NCI-H748 (cell line): Measurements from ENCODE around the gene NIPAL1.

ENCODE experiments used
- DNase-seq: peaks from one replicate; lab custom pipeline; 2025; ENCODE audit not compliant: unreplicated experiment; lab: John Stamatoyannopoulos, UW

Gene NIPAL1

DNA sequence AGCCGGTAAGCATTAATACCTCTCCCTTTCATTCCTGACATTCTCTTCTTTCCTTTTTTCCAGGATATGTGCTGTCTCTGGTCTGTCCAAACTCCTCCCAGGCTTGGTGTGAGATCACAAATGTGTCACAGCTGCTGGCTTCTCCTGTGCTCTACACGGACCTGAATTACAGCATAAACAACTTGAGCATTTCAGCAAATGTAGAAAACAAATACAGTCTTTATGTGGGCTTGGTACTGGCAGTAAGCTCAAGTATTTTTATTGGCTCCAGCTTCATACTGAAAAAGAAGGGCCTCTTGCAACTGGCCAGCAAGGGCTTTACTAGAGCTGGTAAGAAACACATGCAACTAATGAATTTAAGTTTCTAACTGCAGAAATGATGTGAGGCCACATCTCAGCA lies 8.4 kb downstream of the NIPAL1 start:
- DNase-seq = no peak

DNA sequence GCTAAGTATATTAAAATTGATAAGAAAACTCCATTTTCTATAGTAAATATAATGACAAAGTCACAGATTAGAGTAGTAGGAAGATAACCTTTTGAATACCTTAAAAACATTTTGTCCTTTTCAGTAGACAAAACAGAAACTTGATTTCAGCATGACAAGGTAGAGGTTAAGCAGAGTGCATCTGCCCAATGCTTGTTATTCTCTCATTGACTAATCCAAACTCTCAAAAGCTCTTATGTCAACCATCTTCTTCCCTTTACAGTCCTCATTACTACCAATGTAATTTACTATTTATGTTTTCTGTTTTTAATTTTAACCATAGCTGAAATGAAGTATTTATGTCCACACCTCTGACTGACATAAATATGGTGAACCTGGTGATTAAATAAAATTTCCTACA lies 11.1 kb downstream of the NIPAL1 start:
- DNase-seq = no peak

DNA sequence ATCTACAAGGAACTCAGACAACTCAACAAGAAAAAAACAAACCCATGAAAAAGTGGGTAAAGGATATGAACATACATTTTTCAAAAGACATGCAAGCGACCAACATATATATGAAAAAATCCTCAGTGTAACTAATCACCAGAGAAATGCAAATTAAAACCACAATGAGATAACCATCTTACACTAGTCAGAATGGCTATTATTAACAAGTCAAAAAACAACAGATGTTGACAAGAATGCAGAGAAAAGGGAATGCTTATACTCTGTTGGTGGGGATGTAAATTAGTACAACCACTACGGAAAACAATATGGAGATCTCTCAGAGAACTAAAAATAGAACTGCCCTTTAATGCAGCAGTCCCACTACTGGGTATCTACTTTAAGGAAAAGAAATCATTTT lies 12.1 kb downstream of the NIPAL1 start:
- no peak for DNase-seq

DNA sequence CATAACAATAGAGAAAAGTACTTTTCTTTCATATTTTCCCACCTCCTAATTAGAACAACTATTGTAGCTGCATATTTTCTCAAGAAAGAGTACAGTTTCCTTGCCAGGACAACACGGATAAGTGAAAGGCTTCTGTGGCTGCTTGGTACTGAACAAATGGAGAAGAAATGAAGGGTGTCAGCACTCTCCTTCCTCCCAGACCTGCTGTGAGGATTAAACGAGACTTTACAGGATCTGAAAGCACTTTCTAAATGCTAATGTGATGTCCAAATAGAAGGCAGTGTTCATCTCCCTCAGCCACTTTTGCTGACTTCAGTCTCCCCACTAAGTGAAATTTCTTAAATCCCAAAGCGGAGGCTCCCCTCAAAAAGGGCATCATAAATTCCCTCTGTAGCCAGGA lies 13.9 kb downstream of the NIPAL1 start:
- DNase-seq = no peak

DNA sequence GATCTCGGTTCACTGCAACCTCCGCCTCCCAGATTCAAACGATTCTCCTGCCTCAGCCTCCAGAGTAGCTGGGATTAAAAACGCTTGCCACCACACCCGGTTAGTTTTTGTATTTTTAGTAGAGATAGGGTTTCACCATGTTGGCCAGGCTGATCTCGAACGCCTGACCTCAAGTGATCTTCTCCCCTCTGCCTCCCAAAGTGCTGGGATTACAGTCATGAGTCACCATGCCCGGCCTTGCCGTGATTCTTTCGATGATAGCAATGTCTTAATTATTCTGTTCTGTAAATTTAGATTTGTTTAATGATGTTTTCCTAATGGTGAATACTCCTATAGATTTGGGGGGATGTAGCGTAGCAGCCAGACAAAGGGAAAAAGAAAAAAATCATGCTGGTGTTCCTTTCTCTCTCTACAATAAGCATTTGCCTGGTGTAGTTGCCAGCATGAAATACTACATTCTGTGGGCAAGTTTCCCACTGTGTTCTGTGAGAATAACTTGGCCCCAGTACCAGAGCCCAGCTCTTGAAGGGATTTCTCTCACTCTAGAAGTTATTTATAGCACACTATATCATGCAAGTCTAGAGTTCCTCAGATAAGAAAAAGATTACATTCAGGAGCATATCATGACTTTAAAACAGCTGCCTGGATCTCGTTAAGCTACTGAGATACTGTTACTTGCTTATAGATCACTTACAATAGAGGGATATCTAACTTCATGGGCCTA lies 15.4 kb downstream of the NIPAL1 start:
- DNase-seq = no peak

DNA sequence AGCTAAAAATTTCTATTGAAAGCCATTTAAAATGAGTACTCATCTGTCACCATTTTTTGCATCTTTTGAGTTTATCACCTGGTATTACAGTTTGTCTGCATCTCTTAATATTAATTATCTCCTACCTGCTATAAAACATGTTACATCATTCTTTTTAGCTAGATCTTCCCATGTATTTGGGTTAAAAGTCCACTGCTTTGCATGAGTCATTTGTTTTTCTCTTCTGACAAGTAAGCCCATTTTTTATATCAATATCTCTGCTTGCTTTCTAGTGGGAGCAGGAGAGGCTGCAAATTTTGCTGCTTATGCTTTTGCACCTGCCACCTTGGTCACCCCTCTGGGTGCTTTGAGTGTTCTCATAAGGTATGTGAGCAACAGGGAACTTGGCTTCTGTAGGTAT lies 16.1 kb downstream of the NIPAL1 start:
- no peak for DNase-seq

DNA sequence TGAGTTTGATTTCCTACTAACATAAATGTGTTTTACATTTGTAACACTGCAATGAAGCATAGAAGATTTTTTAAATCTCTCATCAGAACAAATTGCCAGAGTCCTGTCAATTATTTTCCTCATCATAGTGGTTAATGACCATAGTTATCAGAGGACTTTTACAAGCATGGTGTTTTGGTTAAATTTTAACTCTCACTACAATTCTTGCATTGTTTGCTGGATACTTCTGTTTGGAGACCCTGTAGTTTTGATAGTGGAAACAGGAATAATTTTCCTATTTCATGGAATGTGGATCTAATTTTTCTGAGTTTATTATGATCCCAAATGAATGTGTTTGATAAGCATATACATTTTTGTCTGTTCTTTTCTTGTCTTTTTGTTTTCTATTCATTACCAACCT lies 16.8 kb downstream of the NIPAL1 start:
- DNase-seq = no peak

DNA sequence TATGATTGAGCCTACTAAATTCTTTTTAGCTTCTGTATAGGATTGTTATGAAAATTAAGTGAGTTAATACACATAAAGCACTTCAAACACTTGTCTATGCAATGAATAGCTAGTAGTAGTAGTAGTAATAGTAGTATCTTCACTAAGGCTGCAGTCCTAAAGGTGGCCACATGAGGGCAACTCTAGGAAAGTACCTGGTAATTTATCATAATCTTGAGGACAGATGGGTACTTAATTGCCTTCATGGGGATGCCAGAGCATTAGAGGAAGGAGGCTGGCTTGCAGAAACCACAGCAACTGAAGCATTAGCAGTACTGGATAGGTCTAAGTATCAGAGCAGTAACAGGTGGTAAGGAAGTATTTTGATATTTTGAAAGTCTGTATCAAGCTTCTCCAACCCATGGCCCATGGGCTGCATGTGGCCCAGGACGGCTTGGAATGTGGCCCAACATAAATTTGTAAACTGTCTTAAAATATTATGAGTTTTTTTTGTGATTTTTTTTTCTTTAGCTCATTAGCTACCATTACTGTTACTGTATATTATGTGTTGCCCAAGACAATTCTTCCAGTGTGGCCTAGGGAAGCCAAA lies 17.3 kb downstream of the NIPAL1 start:
- peak; percentile 47 for DNase-seq

DNA sequence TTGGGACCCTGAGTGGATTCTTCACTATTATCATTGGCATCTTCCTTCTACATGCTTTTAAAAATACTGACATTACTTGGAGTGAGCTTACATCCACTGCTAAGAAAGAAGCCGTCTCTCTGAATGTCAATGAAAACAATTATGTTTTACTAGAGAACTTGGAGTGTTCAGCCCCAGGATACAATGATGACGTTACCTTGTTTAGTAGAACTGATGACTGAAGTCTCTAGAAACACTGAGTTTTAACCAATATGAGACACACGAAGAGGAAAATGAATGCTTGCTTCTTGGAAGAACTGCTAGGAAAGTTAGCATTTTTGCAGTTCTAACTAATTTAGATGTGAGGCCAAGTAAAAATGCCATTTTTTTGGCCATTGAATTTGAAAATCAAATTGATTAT lies 19.4 kb downstream of the NIPAL1 start:
- DNase-seq = no peak

DNA sequence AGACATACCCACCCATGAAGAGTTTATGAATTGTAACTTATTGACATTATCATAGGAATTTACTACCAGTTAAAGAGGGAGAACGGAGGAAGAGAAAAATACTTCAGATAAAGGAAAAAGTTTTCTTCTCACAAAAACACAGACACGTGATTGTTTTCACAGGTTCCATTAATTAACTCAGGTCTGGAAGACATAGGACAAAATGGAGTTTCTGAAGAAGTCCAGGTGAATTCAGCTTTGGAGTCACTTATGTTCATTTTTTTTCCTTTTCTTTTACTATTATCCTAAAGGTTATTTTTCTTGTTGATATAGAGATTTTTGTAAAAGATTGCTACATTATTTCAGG lies 20.5 kb downstream of the NIPAL1 start:
- DNase-seq = no peak

DNA sequence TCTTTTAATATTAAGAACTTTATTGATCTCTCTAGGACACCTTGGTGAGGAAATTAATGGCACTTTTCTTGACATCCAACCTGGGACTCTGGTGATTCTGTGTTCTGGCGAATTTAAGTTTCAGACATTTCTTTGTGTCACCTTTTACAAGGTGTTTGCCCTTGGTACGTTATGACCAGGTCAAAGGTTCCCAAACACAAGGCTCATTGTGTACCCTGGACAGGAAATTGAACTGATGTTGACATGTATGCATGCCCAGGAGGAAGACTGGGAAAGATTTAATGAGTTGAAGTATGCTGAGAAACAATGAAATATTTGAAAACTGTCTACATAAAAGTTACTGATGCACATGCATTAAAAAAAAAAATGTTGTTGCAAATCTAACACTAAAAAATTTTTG lies 22.1 kb downstream of the NIPAL1 start:
- no peak for DNase-seq

DNA sequence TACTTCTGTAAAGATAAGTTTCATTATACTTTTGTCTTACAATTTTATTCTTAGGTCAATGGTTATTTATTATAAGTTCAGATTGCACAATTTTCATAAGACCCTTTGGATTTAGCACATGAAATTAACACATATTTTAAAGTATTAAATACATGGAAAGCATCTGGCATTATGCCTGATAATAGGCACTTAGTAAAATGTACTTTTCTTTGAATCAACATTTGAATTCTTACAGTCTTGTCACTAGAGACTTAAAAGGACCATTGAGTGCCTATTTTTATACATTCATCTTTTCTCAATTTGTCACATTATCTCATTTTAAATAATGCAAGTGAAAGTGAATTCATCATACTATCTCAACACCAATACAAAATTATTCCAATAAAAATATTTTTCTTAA lies 23.0 kb downstream of the NIPAL1 start:
- no peak for DNase-seq

DNA sequence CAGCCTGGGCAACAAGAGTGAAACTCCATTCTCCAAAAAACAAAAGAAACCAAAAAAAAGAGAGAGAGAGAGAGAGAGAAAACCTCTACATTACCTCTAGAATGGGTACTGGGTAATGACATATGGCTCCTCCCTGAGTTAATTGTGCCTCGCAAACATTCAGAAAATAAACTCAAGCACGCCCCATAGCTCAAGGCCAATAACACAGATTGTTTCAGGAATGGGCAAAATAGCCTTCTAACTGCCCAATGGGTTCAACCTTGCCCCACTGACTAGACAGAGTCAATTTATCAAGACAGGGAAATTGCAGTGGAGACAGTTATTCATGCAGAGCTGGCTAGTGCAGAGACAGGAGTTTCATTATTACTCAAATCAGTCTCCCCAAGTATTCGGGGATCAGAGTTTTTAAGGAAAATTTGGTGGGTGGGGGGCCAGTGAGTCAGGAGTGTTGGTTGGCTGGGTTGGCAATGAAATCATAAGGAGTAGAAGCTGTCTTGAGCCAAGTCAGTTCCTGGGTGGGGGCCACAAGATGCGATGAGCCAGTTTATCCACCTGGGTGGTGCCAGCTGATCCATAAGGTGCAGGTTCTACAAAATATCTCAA lies 25.1 kb downstream of the NIPAL1 start:
- no peak for DNase-seq

DNA sequence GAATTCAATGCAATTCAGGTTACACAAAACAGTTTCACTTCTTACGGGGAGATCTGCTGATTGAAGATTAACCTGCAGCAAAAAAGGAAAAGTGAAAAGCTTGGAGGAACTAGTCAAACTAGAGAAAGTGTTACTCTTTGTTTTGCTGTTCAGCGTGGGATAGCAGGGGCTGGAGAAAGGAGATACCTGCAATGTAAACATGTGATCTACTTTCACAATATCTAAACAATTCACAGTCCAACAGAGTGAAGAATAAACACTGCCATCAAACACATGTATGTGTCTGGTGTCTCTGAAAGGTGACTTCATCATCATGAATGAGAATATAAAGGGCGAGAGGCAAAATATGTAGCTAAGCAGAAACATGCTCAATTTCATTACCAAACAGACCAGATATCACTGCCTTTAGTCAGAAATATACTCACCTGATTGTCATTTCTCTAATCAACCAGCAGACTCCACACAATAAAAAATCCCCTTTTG lies 26.4 kb downstream of the NIPAL1 start:
- DNase-seq = no peak

DNA sequence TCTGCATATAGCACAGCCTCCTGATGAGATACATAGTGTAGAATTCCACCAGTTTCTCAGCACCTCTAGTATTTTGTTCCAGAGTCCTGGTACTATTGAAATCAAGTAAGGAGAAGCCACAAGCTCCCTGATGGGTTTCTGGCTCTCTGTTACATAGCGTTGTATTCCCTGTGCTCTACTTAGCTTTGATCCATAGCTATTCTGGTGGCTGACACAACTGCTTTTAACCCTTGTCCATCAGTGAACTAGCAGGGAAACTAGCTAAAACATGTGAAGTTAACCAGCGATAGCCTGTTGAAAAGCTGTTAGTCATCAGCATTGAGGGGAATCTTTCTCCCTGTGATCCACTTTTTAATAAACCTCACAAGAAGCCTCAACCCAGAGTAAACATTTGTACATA lies 26.9 kb downstream of the NIPAL1 start:
- DNase-seq = no peak

DNA sequence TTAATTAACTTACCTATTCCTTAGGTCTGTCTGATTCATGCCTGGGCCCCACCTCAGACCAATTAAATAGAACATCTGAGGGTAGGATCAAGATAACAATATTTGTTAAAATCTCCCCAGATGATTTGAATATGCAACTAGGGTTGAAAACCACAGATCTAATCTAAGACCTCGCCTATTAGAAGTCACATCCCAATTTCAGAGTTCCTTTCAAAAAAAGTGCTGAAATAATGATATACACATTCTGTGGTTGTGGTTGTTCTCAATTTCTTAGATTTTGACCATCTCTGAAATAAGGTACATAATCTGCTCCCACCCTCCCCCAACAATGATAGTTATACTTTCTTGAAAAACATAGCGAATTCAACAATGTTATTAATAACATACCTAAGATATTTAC lies 27.7 kb downstream of the NIPAL1 start:
- no peak for DNase-seq

DNA sequence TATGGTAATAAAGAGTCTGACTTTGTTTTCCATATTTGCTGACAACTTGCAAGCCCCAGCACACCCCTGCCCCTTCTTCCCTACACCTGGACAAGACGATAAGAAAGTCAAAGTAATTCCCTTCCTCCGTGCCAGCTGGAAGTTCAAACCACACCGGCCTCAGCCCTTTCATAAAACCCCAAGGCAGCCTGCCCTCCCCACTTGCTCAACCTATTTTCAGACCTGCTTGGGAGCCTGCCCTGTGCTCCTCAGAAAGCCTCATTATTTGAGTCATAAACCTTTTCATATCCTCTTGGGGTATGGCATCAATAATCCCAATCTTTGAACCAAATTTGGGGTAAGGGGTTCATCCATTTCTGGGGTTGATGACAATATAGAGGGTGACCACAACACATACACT lies 29.5 kb downstream of the NIPAL1 start:
- DNase-seq = no peak

DNA sequence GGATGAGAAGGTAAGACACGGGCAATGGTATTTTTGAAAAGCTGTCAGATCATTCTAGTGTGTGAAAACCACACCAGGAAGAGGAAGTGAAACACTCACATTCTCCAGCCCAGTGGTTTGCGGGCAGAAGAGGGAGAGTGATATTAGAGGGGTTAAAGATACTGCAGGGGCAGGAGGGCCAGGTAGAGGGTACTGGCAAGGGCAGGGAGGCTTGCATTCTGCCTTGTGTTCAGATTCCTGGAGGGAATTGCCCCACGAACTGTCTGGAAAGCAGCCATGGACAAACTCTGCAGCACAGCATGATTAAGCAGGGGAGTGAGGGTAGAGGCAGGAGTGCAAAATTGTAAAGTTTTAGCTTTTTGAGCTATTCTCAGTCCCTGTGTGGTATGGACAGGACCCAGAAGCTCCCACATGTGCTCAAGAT lies 30.9 kb downstream of the NIPAL1 start:
- no peak for DNase-seq

DNA sequence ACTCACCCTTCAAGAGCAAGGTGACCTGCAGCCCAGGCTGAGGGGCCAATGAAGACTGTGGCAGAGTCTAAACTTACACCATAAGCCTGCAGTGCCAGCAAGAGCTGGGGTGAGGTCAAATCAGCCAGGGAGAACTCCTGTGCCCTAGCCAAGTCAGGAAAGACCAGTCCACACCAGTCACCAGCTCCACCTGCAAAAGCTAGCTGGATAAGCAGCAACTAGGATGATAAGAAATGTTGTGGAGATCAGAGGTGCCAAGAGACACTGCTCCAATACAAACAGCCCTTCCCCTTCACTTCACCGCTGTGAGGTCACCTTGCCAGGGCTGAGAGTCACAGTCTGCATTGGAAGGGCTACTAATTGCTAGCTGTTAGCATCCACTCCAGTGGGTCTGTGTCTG lies 31.3 kb downstream of the NIPAL1 start:
- no peak for DNase-seq

DNA sequence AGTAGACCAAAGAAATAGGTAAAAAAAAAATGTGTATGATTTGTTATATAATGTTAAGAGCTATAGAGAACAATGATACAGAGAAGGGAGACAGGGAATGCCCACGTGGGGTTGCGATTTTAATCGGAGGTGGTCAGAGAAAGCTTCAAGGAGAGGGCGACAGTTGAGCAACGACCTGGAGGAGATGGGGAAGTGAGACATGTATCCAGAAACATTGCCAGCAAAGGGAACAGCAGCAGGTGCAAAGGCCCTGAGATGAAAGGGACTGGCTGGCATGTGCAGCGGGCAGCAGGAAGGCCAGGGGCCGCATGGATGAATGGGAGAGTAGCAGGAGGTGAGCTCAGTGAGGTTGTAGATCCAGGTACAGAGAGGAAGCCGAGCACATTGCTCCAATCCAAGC lies 32.9 kb downstream of the NIPAL1 start:
- DNase-seq = no peak

DNA sequence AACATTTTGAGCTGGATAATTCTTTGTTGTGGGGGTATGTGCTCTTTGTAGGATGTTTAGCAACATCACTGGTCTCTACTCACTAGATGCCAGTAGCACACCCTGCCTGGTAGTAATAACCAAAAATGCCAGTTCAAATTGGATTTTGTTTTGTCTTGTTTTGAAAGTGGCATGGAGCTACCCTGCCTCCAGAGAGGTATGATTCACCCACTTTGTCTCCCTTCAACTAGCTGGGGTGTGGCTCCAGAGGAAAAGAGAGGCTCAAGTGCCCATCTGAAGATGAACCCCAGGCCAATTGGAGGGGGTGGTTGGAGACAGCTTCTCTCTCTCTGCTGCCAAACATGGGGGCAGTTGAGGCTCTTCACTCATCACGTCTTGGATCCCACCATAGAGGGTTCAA lies 34.5 kb downstream of the NIPAL1 start:
- DNase-seq = no peak

DNA sequence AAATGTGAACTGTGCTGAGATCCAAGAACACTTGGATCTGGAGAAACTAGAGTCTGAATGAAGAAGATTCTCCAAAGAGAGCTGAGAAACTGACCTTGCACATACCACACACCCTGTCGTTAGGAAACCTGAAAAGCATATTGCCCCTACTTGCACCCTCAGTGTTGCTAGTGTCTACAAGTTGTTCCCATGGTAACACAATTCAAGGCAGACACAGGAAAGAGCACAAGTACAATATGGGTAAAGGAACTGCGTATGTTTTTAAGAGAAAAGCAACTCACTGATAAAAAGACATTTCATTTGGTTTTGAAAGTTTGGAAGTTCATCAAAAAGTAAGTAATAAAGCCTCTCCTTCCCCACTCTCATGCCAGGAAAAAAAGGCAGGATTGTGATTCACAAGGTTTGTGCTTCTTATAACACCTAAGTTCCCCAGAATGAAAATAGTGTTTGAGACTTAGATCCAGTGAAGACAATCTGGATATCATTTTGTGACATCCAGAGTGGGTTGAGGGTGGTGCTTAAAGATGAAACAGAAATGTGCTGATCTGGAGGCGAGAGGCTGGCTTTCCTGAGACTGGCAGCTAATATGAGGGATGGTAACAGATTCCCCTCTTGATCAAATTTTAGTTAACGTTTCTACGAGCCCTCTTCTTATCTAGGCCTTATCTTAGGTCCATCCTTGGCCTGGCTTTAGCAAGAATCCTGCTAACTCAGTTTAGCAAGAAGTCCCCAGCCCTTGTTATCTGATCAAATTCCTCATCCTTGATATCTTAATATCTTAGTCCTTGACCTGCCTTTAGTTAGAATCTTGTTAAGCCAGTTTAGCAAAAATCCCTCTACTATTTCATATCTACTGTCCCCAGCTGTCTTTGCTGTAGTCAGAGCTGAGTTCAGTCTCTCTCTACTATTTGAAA lies 42.3 kb downstream of the NIPAL1 start:
- peak; percentile 51 for DNase-seq
